ENCODE measurements around the gene USP3.

DNA sequence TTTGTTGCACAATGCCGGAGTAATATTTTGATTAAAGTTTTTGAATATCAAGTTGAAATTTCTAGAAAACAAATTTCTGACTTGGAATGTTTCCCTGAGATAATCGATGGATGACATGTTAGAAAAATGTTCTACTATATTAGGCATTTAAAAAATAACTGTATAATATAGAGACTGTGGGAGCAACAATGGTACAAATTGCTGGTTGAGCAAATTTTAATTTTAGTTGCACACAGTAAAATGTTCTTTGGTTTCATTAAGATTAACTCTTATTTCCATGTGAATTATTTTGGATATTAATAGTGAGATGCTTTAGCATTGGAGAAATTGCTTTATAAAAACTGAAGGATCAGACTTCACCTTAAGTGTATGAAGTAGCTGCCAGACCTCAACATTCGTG, 9.3 kb downstream of the USP3 start:
- TF ChIP-seq, protein P1, sequence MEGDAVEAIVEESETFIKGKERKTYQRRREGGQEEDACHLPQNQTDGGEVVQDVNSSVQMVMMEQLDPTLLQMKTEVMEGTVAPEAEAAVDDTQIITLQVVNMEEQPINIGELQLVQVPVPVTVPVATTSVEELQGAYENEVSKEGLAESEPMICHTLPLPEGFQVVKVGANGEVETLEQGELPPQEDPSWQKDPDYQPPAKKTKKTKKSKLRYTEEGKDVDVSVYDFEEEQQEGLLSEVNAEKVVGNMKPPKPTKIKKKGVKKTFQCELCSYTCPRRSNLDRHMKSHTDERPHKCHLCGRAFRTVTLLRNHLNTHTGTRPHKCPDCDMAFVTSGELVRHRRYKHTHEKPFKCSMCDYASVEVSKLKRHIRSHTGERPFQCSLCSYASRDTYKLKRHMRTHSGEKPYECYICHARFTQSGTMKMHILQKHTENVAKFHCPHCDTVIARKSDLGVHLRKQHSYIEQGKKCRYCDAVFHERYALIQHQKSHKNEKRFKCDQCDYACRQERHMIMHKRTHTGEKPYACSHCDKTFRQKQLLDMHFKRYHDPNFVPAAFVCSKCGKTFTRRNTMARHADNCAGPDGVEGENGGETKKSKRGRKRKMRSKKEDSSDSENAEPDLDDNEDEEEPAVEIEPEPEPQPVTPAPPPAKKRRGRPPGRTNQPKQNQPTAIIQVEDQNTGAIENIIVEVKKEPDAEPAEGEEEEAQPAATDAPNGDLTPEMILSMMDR (IDR thresholded peaks at IDR 0.05; ENCODE audit: low read depth, low read length, poor library complexity, severe bottlenecking), result no peak
- TF ChIP-seq EZH2phosphoT487 (IDR thresholded peaks at IDR 0.05; ENCODE audit: borderline replicate concordance, low read length), result no peak

Measured in DOHH2 (cell line).